Mammary microvascular endothelial cell (primary cell): Measurements from ENCODE around the gene ABHD5. TPM values are rescaled to one million over a fixed set of nuclear protein-coding genes. Genes with fewer than 3 reads are reported as not detected.

Experiments
- total RNA-seq: library from RNA; depleted of rRNA; stranded (reverse); fragments of >200 nt; gene quantifications from 2 replicates; pipeline ENCODE4 v1.2.3, GENCODE V29; 2015

Gene ABHD5
- 53.8 and 54.8 TPM in 2 replicates for total RNA-seq

DNA sequence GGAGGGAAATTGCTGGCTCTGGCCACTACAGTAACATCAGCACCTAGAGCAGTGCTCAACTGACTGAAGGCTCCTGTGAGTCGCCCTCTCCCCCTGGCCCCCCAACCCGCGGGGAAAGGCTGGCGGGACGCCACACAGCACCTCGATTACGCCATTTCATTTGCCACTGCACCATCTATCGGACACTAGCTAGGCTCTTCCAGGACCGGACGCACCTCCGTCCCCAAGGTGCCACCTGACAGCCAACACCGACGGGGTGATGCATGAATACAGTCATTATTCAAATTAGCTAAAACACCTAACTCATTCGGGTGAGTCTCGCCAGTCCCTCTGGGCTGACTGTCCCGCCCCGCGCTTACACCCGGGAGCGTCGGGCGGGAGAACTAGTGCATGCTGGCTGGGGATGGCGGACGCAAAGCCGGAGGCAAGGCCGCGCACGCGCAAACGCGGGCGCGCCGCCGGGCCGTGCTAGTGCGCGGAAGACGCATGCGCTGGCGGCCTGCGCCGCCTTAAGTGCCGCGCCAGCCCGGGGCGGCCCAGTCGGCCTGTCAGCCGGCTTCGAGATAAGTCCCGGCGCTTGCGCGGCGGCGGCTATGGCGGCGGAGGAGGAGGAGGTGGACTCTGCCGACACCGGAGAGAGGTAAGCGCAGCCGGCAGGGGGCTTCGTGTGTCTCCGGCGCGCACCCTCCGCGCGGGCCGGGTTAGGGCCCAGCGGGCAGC, at the start of gene ABHD5:
Gene ABHD5, plus strand, starts transcription at position 539 of the 720 bp plus-strand sequence. Its CDS starts 55 bp downstream, at position 594.

Other genes starting within 250 kb of the ABHD5 start
- 69.3 and 69.5 TPM in 2 replicates for gene ANO10, start 68.9 kb upstream of the ABHD5 start, total RNA-seq